Measurements from ENCODE around the gene ANKRD24. TPM values are rescaled to one million over a fixed set of nuclear protein-coding genes. Genes with fewer than 3 reads are reported as not detected.

Gene ANKRD24
- total and polyA plus RNA-seq, 2 of the 13 experiments (the other 11 are each of a cell fraction or from before 2014, with no cell fraction given) = 0.13 to 0.24 TPM

- TF ChIP-seq DZIP1 (CRISPR knock-in tag; IDR thresholded peaks at IDR 0.05) (no peak), ATF4 (CRISPR knock-in tag; IDR thresholded peaks at IDR 0.05) (no peak), HNF1B (CRISPR knock-in tag; IDR thresholded peaks at IDR 0.05) (no peak), ZNF891 (CRISPR knock-in tag; IDR thresholded peaks at IDR 0.05) (no peak), BRD4 (CRISPR knock-in tag; IDR thresholded peaks at IDR 0.05) (no peak), SIN3A (IDR thresholded peaks at IDR 0.05; ENCODE audit: borderline replicate concordance, low read depth, low read length) (no peak), NONO (IDR thresholded peaks at IDR 0.05) (no peak), NONO (CRISPR knock-in tag; conservative IDR thresholded peaks at IDR 0.05) (no peak), ZNF136 (CRISPR knock-in tag; IDR thresholded peaks at IDR 0.05; ENCODE audit: low read depth) (no peak), NPAS2 (CRISPR knock-in tag; IDR thresholded peaks at IDR 0.05; ENCODE audit: borderline replicate concordance) (no peak), ATF6 (CRISPR knock-in tag; conservative IDR thresholded peaks at IDR 0.05) (no peak)
Observed at GRCh38 chr19:4199699-4200293, 17.3 kb downstream of the ANKRD24 start (continued).
